CD8-positive, alpha-beta memory T cell (primary cell): ENCODE measurements around the gene TUBB2B. TPM values are rescaled to one million over a fixed set of nuclear protein-coding genes. Genes with fewer than 3 reads are reported as not detected.

Experiments
- CTCF ChIA-PET: fragments of 350-600 bp; sonication (Branson Sonifier 250); formaldehyde crosslinking; loops from one replicate; lab custom pipeline; 2021; ENCODE audit warnings: antibody characterized with exemption; lab: Charles Lee
- POLR2A ChIA-PET: fragments of 350-600 bp; sonication (Branson Sonifier 250); formaldehyde crosslinking; loops from one replicate; lab custom pipeline; 2021; ENCODE audit warnings: antibody characterized with exemption; lab: Charles Lee
- DNase-seq, 5 donors: peaks; one replicate each; pipeline versions ENCODE4 v3.0.0 to v3.0.0-alpha.2; 2020 to 2022; ENCODE audit warnings: mixed read lengths in 1 of 5
- H3K27ac ChIP-seq: one replicate; pipeline ENCODE4 v1.7.0; 2013; ENCODE audit warnings: low read depth, mild to moderate bottlenecking, low read length, moderate library complexity
- H3K27me3 ChIP-seq: 2 replicates; pipeline ENCODE4 v1.7.0; 2013; ENCODE audit warnings: low read length, mild to moderate bottlenecking; ENCODE audit not compliant: insufficient read depth, poor library complexity, severe bottlenecking
- H3K36me3 ChIP-seq: 2 replicates; pipeline ENCODE4 v1.7.0; 2013; ENCODE audit warnings: mild to moderate bottlenecking, low read length, moderate library complexity; ENCODE audit not compliant: insufficient read depth
- H3K4me1 ChIP-seq: 2 replicates; pipeline ENCODE4 v1.7.0; 2013; ENCODE audit warnings: mild to moderate bottlenecking, low read length, moderate library complexity; ENCODE audit not compliant: insufficient read depth
- H3K4me3 ChIP-seq: 2 replicates; pipeline ENCODE4 v1.7.0; 2013; ENCODE audit warnings: mild to moderate bottlenecking, low read length
- H3K9me3 ChIP-seq: 2 replicates; pipeline ENCODE4 v1.7.0; 2013; ENCODE audit warnings: mild to moderate bottlenecking, low read length
- H3K27ac Mint-ChIP-seq, 8 donors: one replicate each; pipeline ENCODE4 v1.8.0; 2020 to 2021; ENCODE audit warnings: mixed read lengths in 8 of 8, mild to moderate bottlenecking in 6 of 8, inconsistent platforms in 3 of 8, moderate library complexity in 3 of 8
- H3K27me3 Mint-ChIP-seq, 2 donors: one replicate each; pipeline ENCODE4 v1.8.0; 2020 to 2021; ENCODE audit warnings: mixed read lengths in 2 of 2, mild to moderate bottlenecking in 1 of 2, moderate library complexity in 1 of 2
- H3K36me3 Mint-ChIP-seq, 3 donors: one replicate each; pipeline ENCODE4 v1.8.0; 2020 to 2021; ENCODE audit warnings: mixed read lengths in 3 of 3, inconsistent platforms in 1 of 3, mild to moderate bottlenecking in 1 of 3
- H3K4me1 Mint-ChIP-seq, 3 donors: one replicate each; pipeline ENCODE4 v1.8.0; 2020 to 2021; ENCODE audit warnings: mixed read lengths in 3 of 3, inconsistent platforms in 1 of 3, mild to moderate bottlenecking in 1 of 3
- H3K4me3 Mint-ChIP-seq, 7 donors: one replicate each; pipeline ENCODE4 v1.8.0; 2020 to 2021; ENCODE audit warnings: mixed read lengths in 7 of 7, mild to moderate bottlenecking in 6 of 7, moderate library complexity in 4 of 7, inconsistent platforms in 2 of 7
- H3K9me3 Mint-ChIP-seq, 5 donors: one replicate each; pipeline ENCODE4 v1.8.0; 2020 to 2022; ENCODE audit warnings: mixed read lengths in 5 of 5, mild to moderate bottlenecking in 3 of 5, moderate library complexity in 2 of 5, inconsistent platforms in 1 of 5
- polyA plus RNA-seq: library from polyadenylated mRNA; unstranded; fragments of 300-500 nt; fragmentation: Illumina TruSeq; gene quantifications from one replicate; pipeline ENCODE4 v1.2.3, GENCODE V29; 2021
- total RNA-seq, 2 experiments: library from RNA; stranded (reverse); gene quantifications; one replicate each; pipeline ENCODE4 v1.2.3, GENCODE V29; 2021

The TUBB2B gene
- total and polyA plus RNA-seq, 3 experiments from 2014 or later = 0.13 to 0.59 TPM; not detected in 1

- Histone ChIP-seq H3K4me3 (no peak overlapping the region), H3K27ac (no peak overlapping the region), H3K4me1 (peaks cover 12% of the 10 kb centered on the region), H3K9me3 (no peaks in the 10 kb centered on the region), H3K27me3 (peaks cover under 1% of the 10 kb centered on the region), H3K36me3 (no peaks in the 10 kb centered on the region)
- H3K36me3 Mint-ChIP-seq = peaks cover 0 to 5% (median 0%) of the 10 kb centered on the region in 3 donors
- H3K9me3 Mint-ChIP-seq = peaks cover 0 to 2% (median 0%) of the 10 kb centered on the region in 5 donors
- DNase-seq = no peak
- ChIA-PET POLR2A (no interaction called here), CTCF (interaction anchor here (1.0 to 4.1 kb wide), 5 partner anchors 16 to 139 kb away, joined by 3 to 28 read pairs (median 5); no protein-coding TSS in a partner anchor)
- no peak overlapping the region for H3K4me3 Mint-ChIP-seq
- peaks cover 8 to 23% of the 10 kb centered on the region in 2 donors for H3K27me3 Mint-ChIP-seq
- peaks cover 7 to 12% (median 11%) of the 10 kb centered on the region in 3 donors for H3K4me1 Mint-ChIP-seq
- no peak overlapping the region for H3K27ac Mint-ChIP-seq
These were observed 26.1 kb upstream of the TUBB2B start for GRCh38 chr6:3253597-3253961.

GRCh38 chr6:3252861-3253596 is 25.6 kb upstream of the TUBB2B start:
- peaks cover 12 to 29% of the 10 kb centered on the region in 2 donors for H3K27me3 Mint-ChIP-seq
- ChIA-PET POLR2A (no interaction called here), CTCF (interaction anchor here (1.1 to 4.1 kb wide), 6 partner anchors 11 to 139 kb away, joined by 3 to 35 read pairs (median 16); no protein-coding TSS in a partner anchor)
- no peak overlapping the region for H3K4me3 Mint-ChIP-seq
- no peak overlapping the region for H3K27ac Mint-ChIP-seq
- Histone ChIP-seq H3K27ac (no peak overlapping the region), H3K27me3 (peaks cover 4% of the 10 kb centered on the region), H3K36me3 (no peaks in the 10 kb centered on the region), H3K4me3 (no peak overlapping the region), H3K4me1 (peaks cover 7% of the 10 kb centered on the region), H3K9me3 (no peaks in the 10 kb centered on the region)
- peaks cover 0 to 5% (median 0%) of the 10 kb centered on the region in 3 donors for H3K36me3 Mint-ChIP-seq
- peaks cover 0 to 2% (median 0%) of the 10 kb centered on the region in 5 donors for H3K9me3 Mint-ChIP-seq
- DNase-seq = no peak
- H3K4me1 Mint-ChIP-seq = peaks cover 7 to 12% (median 11%) of the 10 kb centered on the region in 3 donors

DNA sequence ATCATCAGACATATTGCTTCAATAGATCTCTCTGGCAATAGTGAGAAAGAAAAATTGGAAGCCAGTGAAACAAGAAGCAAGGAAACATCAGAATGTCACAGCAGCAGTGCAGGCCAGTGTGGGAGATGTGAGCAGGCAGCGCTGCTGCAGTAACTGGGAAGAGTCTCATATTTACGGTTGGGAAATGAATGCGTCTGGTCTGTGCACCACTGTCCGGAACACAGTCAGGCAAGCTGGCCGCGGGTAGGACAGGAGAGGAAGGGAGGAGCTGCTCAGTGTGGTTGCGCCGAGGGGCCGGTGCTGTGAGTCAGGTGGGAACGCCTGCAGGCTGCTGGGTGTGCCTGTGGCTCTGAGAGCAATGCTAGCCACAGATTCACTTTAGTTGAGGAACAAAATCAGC is 24.9 kb upstream of the TUBB2B start:
- Histone ChIP-seq H3K27ac (no peak overlapping the region), H3K4me3 (no peak overlapping the region), H3K27me3 (peaks cover 4% of the 10 kb centered on the region), H3K9me3 (no peaks in the 10 kb centered on the region), H3K36me3 (no peaks in the 10 kb centered on the region), H3K4me1 (peaks cover 7% of the 10 kb centered on the region)
- Mint-ChIP-seq H3K27ac (peak overlapping the region in 1 of 8 donors; percentile 0), H3K36me3 (peaks cover 0 to 5% (median 0%) of the 10 kb centered on the region in 3 donors), H3K27me3 (peaks cover 16 to 32% of the 10 kb centered on the region in 2 donors), H3K9me3 (peaks cover 0 to 2% (median 0%) of the 10 kb centered on the region in 5 donors), H3K4me3 (peak overlapping the region in 1 of 7 donors; percentile 37), H3K4me1 (peaks cover 7 to 12% (median 11%) of the 10 kb centered on the region in 3 donors)
- ChIA-PET CTCF (interaction anchor here (0.7 to 4.1 kb wide), 16 partner anchors 7 to 479 kb away, joined by 3 to 35 read pairs (median 6); partner anchors contain the start of gene TUBB2A), POLR2A (no interaction called here)
- DNase-seq = no peak

DNA sequence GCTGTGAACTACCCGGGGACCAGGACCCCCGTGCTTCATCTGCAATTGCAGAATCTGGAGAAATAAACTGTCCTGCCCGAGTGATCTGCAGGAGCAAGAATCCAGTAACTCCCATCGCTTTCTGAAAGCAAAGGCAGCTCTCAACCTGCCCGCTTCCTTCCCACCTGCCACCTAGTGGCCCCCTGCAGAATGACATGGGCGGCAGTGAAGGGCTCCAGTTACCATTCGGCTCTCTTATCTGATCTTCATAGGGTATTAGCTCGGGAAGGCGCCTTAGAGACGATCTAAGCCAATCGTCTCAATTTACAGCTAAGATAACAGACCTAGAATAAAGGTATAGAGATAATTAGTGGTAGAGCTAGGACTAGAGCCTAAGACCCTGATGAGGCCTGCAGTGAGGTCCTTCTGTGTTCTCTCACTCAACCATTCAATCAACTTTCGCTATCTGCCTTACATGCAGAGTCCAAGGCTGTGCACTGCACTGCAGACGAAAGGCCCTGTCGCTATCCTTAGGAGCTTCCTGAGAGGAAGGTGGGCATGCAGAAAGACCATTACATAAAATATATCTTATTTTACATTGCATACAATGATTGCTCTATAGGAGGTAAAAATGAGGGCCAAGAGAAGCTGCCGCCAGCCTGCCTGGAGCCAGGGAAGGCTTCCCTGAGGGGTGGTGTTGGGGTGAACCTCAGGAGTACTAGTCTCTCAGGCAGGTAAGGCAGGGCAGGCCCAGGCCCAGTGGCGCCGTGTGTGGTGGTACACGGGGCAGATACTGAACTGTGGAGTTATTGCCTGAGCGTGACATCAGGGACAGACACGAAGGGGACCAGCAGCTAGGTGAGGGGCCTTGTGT is 24.2 kb upstream of the TUBB2B start:
- peak overlapping the region in 3 of 8 donors; percentile 0 to 83 (median 75) for H3K27ac Mint-ChIP-seq
- Histone ChIP-seq H3K36me3 (no peaks in the 10 kb centered on the region), H3K27ac (no peak overlapping the region), H3K9me3 (no peaks in the 10 kb centered on the region), H3K4me3 (no peak overlapping the region), H3K27me3 (peaks cover 4% of the 10 kb centered on the region), H3K4me1 (peaks cover 7% of the 10 kb centered on the region)
- peaks cover 18 to 33% of the 10 kb centered on the region in 2 donors for H3K27me3 Mint-ChIP-seq
- CTCF ChIA-PET = interaction anchor here (0.7 to 4.1 kb wide), 28 partner anchors 8 to 769 kb away, joined by 3 to 35 read pairs (median 5); partner anchors contain the start of genes BPHL and TUBB2A
- peaks cover 7 to 12% (median 11%) of the 10 kb centered on the region in 3 donors for H3K4me1 Mint-ChIP-seq
- H3K36me3 Mint-ChIP-seq = peaks cover 0 to 5% (median 0%) of the 10 kb centered on the region in 3 donors
- peak; percentile 68 to 86 (median 72) for DNase-seq
- H3K4me3 Mint-ChIP-seq = peak overlapping the region in 4 of 7 donors; percentile 2 to 71 (median 57)
- peaks cover 0 to 2% (median 0%) of the 10 kb centered on the region in 5 donors for H3K9me3 Mint-ChIP-seq
- POLR2A ChIA-PET = interaction anchor here (1.4 to 1.9 kb wide), 2 partner anchors 90 to 94 kb away, joined by 4 to 5 read pairs; partner anchors contain the start of gene TUBB2A

GRCh38 chr6:3250231-3250675 is 22.8 kb upstream of the TUBB2B start:
- Histone ChIP-seq H3K4me1 (peaks cover 7% of the 10 kb centered on the region), H3K27me3 (peaks cover 4% of the 10 kb centered on the region), H3K9me3 (no peaks in the 10 kb centered on the region), H3K27ac (no peak overlapping the region), H3K36me3 (no peaks in the 10 kb centered on the region), H3K4me3 (no peak overlapping the region)
- H3K9me3 Mint-ChIP-seq = peaks cover 0 to 2% (median 0%) of the 10 kb centered on the region in 5 donors
- H3K36me3 Mint-ChIP-seq = peaks cover 0 to 5% (median 2%) of the 10 kb centered on the region in 3 donors
- H3K27me3 Mint-ChIP-seq = peaks cover 19 to 43% of the 10 kb centered on the region in 2 donors
- H3K27ac Mint-ChIP-seq = no peak overlapping the region
- POLR2A ChIA-PET = interaction anchor here (1.9 kb wide), 1 partner anchor 88 kb away, joined by 4 read pairs; no protein-coding TSS in a partner anchor
- peaks cover 7 to 12% (median 11%) of the 10 kb centered on the region in 3 donors for H3K4me1 Mint-ChIP-seq
- DNase-seq = no peak
- CTCF ChIA-PET = interaction anchor here (0.9 to 4.1 kb wide), 15 partner anchors 9 to 493 kb away, joined by 3 to 35 read pairs (median 6); partner anchors contain the start of genes PSMG4 and TUBB2A
- no peak overlapping the region for H3K4me3 Mint-ChIP-seq

DNA sequence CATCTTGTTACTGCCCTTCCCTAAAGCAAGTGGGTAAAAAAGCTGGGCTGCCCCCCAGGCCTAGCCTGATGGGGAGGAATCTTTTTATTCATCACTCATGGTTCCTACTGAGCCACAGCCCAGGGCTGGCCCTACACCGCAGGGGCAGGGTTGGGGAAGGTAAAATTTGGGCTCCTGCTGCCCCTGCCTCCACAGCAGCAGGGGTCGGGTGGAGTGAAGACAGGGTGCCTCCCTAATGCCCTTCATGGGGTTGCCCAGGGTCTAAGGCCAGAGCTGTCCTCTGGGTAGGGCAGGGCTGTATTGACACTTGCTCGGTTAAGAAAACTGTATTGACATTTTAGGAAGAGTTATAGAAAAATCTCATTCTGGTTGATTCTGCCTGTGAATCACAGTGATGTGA is 22.4 kb upstream of the TUBB2B start:
- no peak overlapping the region for H3K27ac Mint-ChIP-seq
- Histone ChIP-seq H3K36me3 (no peaks in the 10 kb centered on the region), H3K9me3 (no peaks in the 10 kb centered on the region), H3K4me1 (peaks cover 7% of the 10 kb centered on the region), H3K27me3 (peaks cover 4% of the 10 kb centered on the region), H3K27ac (no peak overlapping the region), H3K4me3 (no peak overlapping the region)
- peaks cover 0 to 5% (median 2%) of the 10 kb centered on the region in 3 donors for H3K36me3 Mint-ChIP-seq
- no peak for DNase-seq
- no peak overlapping the region for H3K4me3 Mint-ChIP-seq
- H3K9me3 Mint-ChIP-seq = peaks cover 0 to 2% (median 0%) of the 10 kb centered on the region in 5 donors
- H3K27me3 Mint-ChIP-seq = peaks cover 19 to 46% of the 10 kb centered on the region in 2 donors
- CTCF ChIA-PET = interaction anchor here (0.9 to 2.7 kb wide), 9 partner anchors 9 to 494 kb away, joined by 3 to 13 read pairs (median 3); partner anchors contain the start of gene PSMG4
- peaks cover 7 to 12% (median 11%) of the 10 kb centered on the region in 3 donors for H3K4me1 Mint-ChIP-seq
- POLR2A ChIA-PET = no interaction called here
